ENCODE measurements around the gene ARAF. TPM values are rescaled to one million over a fixed set of nuclear protein-coding genes. Genes with fewer than 3 reads are reported as not detected.

ARAF gene
- total and polyA plus RNA-seq, 2 donors (not counting 3 experiments of a cell fraction or from before 2014, with no cell fraction given) = 62.7 to 69.5 TPM

- FAIRE-seq = peak; percentile 91
- H3K9ac ChIP-seq (replicated peaks; ENCODE audit: extremely low read depth, insufficient read depth, low read length) = peak overlapping the region; percentile 31
- peak overlapping the region; percentile 74 for H2AFZ ChIP-seq (ENCODE audit: low read depth, low read length)
- BruUV-seq (replicated peaks) = no TSS peak
- H3K27me3 ChIP-seq (ENCODE audit: control insufficient read depth in 2 of 2, insufficient read depth in 2 of 2, low read length in 2 of 2) = no peaks in the 10 kb centered on the region
- H3K9me3 ChIP-seq (replicated peaks; ENCODE audit: control insufficient read depth, insufficient read depth, low read length) = no peaks in the 10 kb centered on the region
- H3K4me2 ChIP-seq (ENCODE audit: insufficient read depth, low read length) = peak overlapping the region; percentile 51
- H3K4me3 ChIP-seq (replicated peaks in 1 of 3; ENCODE audit: insufficient read depth in 1 of 3, low read depth in 1 of 3, low read length in 3 of 3) = peak overlapping the region in 1 of 3 experiments; percentile 32
- no peaks in the 10 kb centered on the region for H3K79me2 ChIP-seq (ENCODE audit: control insufficient read depth, insufficient read depth, low read length)
- DNase-seq (ENCODE audit: low read depth, low spot score) = peak; percentile 92
- H3K36me3 ChIP-seq (ENCODE audit: control insufficient read depth in 2 of 2, extremely low read depth in 1 of 2, insufficient read depth in 2 of 2, low read length in 2 of 2) = no peaks in the 10 kb centered on the region
- no peaks in the 10 kb centered on the region for H3K9me1 ChIP-seq (replicated peaks; ENCODE audit: control insufficient read depth, extremely low read depth, insufficient read depth, low read length)
- H4K20me1 ChIP-seq (replicated peaks; ENCODE audit: control insufficient read depth, extremely low read depth, insufficient read depth, low read length) = no peaks in the 10 kb centered on the region
- dilution Hi-C loops (cut with MboI; ENCODE audit: extremely low pct_ligation_motif_present, low sequenced_read_pairs) (no loop called here), intact Hi-C loops (cut with micrococcal nuclease) (loop anchor here (1.0 to 2.0 kb wide), 3 partner anchors 16 to 485 kb away; no protein-coding TSS in a partner anchor)
- CTCF ChIA-PET = interaction anchor here (0.8 to 2.6 kb wide), 11 partner anchors 8 to 486 kb away, joined by 3 to 13 read pairs (median 4); partner anchors contain the start of gene ARAF
- TF ChIP-seq, protein P1, sequence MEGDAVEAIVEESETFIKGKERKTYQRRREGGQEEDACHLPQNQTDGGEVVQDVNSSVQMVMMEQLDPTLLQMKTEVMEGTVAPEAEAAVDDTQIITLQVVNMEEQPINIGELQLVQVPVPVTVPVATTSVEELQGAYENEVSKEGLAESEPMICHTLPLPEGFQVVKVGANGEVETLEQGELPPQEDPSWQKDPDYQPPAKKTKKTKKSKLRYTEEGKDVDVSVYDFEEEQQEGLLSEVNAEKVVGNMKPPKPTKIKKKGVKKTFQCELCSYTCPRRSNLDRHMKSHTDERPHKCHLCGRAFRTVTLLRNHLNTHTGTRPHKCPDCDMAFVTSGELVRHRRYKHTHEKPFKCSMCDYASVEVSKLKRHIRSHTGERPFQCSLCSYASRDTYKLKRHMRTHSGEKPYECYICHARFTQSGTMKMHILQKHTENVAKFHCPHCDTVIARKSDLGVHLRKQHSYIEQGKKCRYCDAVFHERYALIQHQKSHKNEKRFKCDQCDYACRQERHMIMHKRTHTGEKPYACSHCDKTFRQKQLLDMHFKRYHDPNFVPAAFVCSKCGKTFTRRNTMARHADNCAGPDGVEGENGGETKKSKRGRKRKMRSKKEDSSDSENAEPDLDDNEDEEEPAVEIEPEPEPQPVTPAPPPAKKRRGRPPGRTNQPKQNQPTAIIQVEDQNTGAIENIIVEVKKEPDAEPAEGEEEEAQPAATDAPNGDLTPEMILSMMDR (IDR thresholded peaks at IDR 0.05; ENCODE audit: extremely low read depth in 1 of 2, insufficient read depth in 1 of 2, low read depth in 1 of 2, low read length in 2 of 2) = peak; percentile 47 to 54
- TF ChIP-seq FOS (IDR thresholded peaks at IDR 0.05; ENCODE audit: borderline replicate concordance, insufficient read depth, low read length) = no peak
- POLR2A ChIA-PET = no interaction called here
- H3K4me1 ChIP-seq (ENCODE audit: control insufficient read depth, extremely low read depth, insufficient read depth, low read length) = peaks cover 4% of the 10 kb centered on the region
- H3K27ac ChIP-seq (ENCODE audit: insufficient read depth, low read depth, low read length) = peak overlapping the region; percentile 37
Measured at GRCh38 chrX:47540754-47541538, 20.1 kb upstream of the ARAF start.

DNA sequence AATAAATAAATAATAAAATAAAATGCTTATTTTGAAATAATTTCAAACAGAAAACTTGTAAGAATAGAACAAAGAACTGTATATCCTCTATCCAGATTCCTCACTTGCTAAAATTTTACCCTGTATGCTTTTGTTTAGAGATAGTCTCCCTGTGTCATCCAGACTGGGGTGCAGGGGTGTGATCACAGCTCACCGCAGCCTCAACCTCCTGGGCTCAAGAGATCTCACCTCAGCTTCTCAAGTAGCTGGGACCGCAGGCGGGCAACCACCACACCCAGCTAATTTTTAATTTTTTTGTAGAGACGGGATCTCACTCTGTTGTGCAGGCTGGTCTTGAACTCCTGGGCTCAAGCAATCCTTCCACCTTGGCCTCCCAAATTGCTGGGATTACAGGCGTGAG, 17.5 kb upstream of the ARAF start:
- Histone ChIP-seq H3K79me2 (ENCODE audit: control insufficient read depth, insufficient read depth, low read length) (no peaks in the 10 kb centered on the region), H3K4me2 (ENCODE audit: insufficient read depth, low read length) (no peak overlapping the region), H3K9ac (replicated peaks; ENCODE audit: extremely low read depth, insufficient read depth, low read length) (no peak overlapping the region), H4K20me1 (replicated peaks; ENCODE audit: control insufficient read depth, extremely low read depth, insufficient read depth, low read length) (no peaks in the 10 kb centered on the region), H2AFZ (ENCODE audit: low read depth, low read length) (no peak overlapping the region), H3K27ac (ENCODE audit: insufficient read depth, low read depth, low read length) (no peak overlapping the region), H3K4me1 (ENCODE audit: control insufficient read depth, extremely low read depth, insufficient read depth, low read length) (peaks cover 4% of the 10 kb centered on the region), H3K4me3 (replicated peaks in 1 of 3; ENCODE audit: insufficient read depth in 1 of 3, low read depth in 1 of 3, low read length in 3 of 3) (no peak overlapping the region), H3K36me3 (ENCODE audit: control insufficient read depth in 2 of 2, extremely low read depth in 1 of 2, insufficient read depth in 2 of 2, low read length in 2 of 2) (no peaks in the 10 kb centered on the region), H3K9me3 (replicated peaks; ENCODE audit: control insufficient read depth, insufficient read depth, low read length) (no peaks in the 10 kb centered on the region), H3K9me1 (replicated peaks; ENCODE audit: control insufficient read depth, extremely low read depth, insufficient read depth, low read length) (no peaks in the 10 kb centered on the region), H3K27me3 (ENCODE audit: control insufficient read depth in 2 of 2, insufficient read depth in 2 of 2, low read length in 2 of 2) (no peaks in the 10 kb centered on the region)
- no peak for TF ChIP-seq FOS (IDR thresholded peaks at IDR 0.05; ENCODE audit: borderline replicate concordance, insufficient read depth, low read length)
- no TSS peak for BruUV-seq (replicated peaks)
- dilution Hi-C loops (cut with MboI; ENCODE audit: extremely low pct_ligation_motif_present, low sequenced_read_pairs) = no loop called here
- ChIA-PET CTCF (interaction anchor here (0.7 kb wide), 1 partner anchor 101 kb away, joined by 4 read pairs; no protein-coding TSS in a partner anchor), POLR2A (no interaction called here)
- intact Hi-C loops (cut with micrococcal nuclease) = no loop called here
- FAIRE-seq = no peak
- no peak for DNase-seq (ENCODE audit: low read depth, low spot score)

All from endothelial cell of umbilical vein (primary cell).